GM12801 (cell line): Measurements from ENCODE around the gene ZNF862.

Experiments used
- TF ChIP-seq, protein P1 (sequence below): IDR thresholded peaks from one replicate; pipeline ENCODE4 v1.5.1; 2011; ENCODE audit warnings: control low read depth; ENCODE audit not compliant: insufficient read length; ENCODE audit errors: extremely low read depth

The ZNF862 gene

DNA sequence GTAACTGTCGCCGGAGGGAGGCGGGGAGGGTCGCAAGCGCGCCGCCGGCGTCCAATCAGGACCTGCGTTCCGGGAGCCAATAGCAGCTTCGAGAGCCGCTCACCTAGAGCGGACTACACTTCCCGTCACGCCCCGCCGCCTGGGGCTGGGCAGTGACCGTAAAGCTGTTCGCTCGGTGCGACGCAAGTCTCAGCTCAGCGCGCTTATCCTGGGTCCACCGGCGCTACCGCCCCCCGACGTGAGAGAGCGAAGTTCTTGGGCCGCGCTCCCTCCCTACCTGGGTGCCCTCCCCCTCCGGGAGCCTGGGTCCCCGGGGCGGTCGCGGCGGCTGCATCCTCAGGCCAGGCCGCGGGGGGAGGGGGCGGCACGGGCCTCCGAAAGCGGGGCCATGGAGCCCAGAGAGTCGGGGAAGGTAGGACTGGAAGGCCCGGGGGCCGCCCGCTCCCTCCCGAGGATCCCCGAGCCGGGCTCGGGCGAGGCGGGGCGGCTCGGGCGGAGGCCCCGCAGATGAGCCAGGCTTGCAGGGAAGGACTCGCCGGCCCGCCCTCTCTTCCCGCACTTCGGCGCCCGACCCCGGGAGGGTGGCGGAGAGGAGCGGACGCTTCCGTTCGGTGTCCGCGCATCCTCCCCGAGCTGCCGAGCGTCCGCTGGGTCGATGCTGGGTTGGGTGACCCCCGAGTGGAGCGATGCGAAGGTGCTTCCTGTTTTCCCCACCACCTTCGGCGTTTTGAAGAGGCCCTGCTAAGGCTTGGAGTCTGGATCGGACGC, at the start of gene ZNF862:
Gene ZNF862, plus strand, starts transcription at position 152 of the 768 bp plus-strand sequence. Its CDS starts 237 bp downstream, at position 389.
- TF ChIP-seq, protein P1, sequence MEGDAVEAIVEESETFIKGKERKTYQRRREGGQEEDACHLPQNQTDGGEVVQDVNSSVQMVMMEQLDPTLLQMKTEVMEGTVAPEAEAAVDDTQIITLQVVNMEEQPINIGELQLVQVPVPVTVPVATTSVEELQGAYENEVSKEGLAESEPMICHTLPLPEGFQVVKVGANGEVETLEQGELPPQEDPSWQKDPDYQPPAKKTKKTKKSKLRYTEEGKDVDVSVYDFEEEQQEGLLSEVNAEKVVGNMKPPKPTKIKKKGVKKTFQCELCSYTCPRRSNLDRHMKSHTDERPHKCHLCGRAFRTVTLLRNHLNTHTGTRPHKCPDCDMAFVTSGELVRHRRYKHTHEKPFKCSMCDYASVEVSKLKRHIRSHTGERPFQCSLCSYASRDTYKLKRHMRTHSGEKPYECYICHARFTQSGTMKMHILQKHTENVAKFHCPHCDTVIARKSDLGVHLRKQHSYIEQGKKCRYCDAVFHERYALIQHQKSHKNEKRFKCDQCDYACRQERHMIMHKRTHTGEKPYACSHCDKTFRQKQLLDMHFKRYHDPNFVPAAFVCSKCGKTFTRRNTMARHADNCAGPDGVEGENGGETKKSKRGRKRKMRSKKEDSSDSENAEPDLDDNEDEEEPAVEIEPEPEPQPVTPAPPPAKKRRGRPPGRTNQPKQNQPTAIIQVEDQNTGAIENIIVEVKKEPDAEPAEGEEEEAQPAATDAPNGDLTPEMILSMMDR: no peak

DNA sequence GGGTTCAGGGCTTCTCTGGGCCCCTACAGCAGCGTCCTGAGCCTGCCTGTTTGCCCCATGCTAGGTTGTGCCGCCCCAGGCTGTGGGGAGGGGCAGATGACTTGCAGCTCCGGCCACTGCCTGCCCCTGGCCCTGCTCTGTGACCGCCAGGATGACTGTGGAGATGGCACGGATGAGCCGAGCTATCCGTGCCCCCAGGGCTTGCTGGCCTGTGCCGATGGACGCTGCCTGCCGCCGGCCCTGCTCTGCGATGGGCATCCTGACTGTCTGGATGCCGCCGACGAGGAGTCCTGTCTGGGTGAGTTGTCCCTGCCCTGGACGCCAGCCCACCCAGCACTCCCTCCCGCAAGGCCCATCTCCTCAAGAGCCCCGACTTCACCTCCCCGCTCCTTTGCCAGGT, 49.1 kb upstream of the ZNF862 start:
- TF ChIP-seq, protein P1: no peak

DNA sequence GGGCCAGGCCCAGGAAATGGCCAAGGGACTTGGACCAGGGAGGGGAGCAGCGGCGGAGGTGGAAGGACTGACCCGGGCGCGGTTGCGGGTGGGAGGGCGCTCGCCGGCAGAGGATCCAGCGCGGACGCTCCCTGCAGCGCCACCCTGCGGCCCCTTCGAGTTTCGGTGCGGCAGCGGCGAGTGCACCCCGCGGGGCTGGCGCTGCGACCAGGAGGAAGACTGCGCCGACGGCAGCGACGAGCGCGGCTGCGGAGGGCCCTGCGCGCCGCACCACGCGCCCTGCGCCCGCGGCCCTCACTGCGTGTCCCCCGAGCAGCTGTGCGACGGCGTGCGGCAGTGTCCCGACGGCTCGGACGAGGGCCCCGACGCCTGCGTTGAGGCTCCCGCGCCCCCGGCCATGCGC, 48.0 kb upstream of the ZNF862 start:
- TF ChIP-seq, protein P1: no peak

DNA sequence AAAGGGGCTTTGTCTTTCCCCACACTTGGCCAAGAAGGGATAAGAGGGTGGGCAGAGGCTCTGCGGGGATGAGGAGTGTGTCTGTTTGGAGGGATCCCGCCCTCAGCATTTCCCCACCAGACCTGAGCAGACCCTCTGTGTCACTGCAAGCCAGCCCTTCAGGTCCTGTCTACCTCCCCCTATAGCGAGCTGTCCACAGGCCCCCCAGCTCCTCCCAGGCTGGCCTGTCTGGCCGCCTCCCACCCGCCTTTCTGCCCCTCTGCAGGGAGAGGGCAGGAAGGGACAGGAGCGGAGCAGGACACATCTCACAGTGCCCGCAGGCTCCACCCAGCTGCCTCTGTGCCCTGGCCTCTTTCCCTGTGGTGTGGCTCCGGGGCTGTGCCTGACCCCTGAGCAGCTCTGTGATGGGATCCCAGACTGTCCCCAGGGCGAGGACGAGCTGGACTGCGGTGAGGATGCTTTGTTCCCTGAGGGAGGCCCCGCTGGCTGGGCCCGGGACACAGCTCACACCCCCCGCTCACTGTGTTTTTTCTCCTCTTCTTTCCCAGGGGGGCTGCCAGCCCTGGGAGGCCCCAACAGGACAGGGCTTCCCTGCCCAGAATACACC, 47.3 kb upstream of the ZNF862 start:
- TF ChIP-seq, protein P1: no peak

DNA sequence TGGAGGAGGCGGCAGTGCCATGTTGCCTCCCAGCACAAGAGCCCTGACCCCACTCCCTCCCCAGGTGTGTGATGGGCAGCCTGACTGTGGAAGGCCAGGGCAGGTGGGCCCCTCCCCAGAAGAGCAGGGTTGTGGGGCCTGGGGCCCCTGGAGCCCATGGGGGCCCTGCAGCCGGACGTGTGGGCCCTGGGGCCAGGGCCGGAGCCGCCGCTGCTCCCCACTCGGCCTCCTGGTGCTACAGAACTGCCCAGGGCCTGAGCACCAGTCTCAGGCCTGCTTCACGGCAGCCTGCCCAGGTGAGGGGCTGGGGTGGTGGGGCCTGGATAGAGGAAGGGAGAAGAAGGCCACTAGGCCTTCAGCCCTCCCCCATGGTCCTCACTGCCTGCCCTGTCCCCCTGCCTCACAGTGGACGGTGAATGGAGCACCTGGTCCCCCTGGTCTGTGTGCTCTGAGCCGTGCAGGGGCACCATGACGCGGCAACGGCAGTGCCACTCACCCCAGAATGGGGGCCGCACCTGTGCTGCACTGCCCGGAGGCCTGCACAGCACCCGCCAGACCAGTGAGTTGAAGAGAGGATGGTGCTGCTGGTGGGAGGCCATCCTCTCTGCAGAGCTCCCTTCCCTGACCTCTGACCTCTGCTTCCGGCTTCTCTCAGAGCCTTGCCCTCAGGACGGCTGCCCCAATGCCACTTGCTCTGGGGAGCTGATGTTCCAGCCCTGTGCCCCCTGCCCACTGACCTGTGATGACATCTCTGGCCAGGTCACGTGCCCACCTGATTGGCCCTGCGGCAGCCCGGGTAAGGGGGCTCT, 46.6 kb upstream of the ZNF862 start:
- TF ChIP-seq, protein P1: no peak

DNA sequence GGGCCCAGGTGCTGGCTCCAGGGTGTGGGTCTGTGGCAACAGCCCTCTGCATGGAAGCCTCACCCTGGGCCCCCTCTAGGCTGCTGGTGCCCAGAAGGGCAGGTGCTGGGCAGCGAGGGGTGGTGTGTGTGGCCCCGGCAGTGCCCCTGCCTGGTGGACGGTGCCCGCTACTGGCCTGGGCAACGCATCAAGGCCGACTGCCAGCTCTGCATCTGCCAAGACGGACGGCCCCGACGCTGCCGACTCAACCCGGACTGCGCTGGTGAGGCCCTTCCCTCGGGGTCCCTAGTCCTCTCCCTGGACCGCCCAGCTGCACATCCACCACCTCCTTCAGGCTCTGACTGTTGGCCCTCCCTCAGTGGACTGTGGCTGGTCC, 46.0 kb upstream of the ZNF862 start:
- TF ChIP-seq, protein P1: no peak

DNA sequence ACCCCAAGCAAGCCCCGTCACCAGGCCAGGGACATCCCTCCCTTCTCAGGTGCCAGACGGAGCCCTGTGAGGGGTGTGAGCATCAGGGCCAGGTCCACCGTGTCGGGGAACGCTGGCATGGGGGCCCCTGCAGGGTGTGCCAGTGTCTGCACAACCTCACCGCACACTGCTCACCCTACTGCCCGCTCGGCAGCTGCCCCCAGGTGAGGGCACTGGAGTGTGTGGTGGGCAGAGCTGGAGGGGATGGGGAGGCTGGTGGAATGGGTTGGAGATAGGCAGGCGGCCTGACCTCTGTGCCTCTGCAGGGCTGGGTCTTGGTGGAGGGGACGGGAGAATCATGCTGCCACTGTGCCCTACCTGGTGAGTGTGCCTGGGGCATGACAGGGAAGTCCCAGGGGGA, 44.9 kb upstream of the ZNF862 start:
- TF ChIP-seq, protein P1: no peak
